ENCODE results near the gene EN2.

DNA sequence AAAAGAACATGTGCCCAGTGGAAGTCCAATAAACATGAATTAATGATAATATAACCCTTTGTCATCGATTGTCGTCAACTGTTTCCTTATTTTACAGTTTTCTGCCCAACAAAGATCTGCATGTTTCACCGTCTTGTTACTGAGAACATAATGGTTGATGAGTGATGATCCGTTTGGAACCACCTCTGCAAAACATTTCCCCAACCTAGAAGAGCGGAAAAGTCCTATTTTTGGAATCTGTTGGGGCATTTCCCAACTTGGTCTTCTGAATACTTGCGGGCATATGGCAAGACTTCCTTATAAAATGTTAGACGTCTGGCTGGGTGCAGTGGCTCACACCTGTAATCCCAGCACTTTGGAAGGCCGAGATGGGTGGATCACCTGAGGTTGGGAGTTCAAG, 56.4 kb downstream of the EN2 start:
- TF ChIP-seq FOSL1 (CRISPR knock-in tag; IDR thresholded peaks at IDR 0.05; ENCODE audit: borderline replicate concordance) (no peak), SP1 (IDR thresholded peaks at IDR 0.05) (no peak), SP1 (CRISPR knock-in tag; IDR thresholded peaks at IDR 0.05) (no peak), POLR2A (IDR thresholded peaks at IDR 0.05; ENCODE audit: insufficient read depth in 1 of 2, low read depth in 2 of 2, low read length in 2 of 2) (no peak), ETV6 (CRISPR knock-in tag; conservative IDR thresholded peaks at IDR 0.05) (no peak), REL (CRISPR knock-in tag; conservative IDR thresholded peaks at IDR 0.05) (no peak), HNRNPK (IDR thresholded peaks at IDR 0.05; ENCODE audit: low read depth, low read length, poor library complexity, severe bottlenecking) (no peak), ZNF18 (CRISPR knock-in tag; IDR thresholded peaks at IDR 0.05; ENCODE audit: insufficient replicate concordance) (no peak)

Data from HepG2 (cell line).